Activated T-helper 1 cell treated with Interleukin-2 at 50 U/mL for 16 hours (primary cell): Measurements from ENCODE around the gene ADGRG7.

ENCODE experiments used
- DNase-seq: peaks from one replicate; pipeline ENCODE4 v3.0.0-alpha.2; 2020; ENCODE audit warnings: low read depth

The ADGRG7 gene

DNA sequence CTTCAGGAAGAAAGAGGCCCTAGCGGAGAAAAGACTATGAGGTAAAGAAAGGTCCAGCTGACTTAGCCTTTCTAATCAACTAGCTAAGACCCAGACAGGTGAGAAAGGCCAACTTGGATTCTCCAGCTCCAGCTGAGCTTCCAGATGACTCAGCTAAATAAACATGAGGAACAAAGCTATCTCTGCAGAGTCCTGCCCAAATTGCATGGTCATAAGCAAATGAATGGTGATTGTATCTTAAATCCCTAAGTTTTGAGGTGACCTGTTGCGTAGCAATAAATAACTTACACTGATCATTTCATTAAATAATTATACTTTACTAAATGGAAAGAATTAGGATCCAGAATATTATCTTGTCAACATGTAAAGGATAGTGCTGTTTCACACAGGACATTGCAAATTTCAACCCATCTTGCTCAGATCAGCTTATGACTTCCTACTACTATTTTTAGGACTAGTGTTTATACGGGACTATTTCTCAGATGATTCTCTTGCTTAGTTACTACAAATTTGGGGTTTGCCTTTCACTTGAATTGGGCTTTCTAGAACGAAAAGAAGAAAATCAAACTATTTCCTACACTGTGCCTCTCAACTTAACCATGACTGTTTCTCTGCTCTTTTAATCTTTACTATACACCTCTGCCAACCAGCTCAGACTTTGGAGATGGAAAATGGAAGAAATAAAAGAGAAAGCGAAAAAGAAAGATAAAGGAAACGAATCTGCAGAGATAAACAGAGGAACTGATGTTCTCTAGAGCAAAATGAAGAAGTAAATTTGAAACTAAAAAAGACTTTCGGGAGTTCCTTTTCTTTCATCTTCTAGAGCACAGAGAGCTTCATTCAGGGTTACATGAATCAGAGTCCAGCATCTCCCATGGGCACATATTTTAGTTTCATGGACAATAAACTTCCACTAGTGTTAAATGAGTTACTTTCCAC is 6.6 kb upstream of the ADGRG7 start:
- DNase-seq = no peak

DNA sequence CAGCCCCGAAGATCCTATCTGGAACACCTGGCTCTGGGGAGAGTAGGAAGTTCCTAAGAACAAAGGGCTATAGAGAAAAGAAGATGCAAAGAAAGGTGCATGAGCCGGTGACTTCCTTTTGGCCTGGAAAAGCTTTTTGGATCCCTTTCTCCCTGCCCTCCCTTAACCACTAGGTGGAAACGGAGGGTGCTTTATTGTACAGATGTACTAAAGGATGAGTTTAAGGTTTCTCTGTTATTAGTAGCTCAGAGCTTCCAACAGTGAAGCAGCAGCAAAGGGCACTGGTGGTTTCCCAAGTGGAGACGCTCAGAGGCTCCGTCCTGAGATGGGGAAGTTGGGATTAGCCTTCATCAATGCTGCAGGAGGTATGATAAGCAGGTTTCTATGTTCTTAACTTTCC is 5.9 kb upstream of the ADGRG7 start:
- DNase-seq = no peak

DNA sequence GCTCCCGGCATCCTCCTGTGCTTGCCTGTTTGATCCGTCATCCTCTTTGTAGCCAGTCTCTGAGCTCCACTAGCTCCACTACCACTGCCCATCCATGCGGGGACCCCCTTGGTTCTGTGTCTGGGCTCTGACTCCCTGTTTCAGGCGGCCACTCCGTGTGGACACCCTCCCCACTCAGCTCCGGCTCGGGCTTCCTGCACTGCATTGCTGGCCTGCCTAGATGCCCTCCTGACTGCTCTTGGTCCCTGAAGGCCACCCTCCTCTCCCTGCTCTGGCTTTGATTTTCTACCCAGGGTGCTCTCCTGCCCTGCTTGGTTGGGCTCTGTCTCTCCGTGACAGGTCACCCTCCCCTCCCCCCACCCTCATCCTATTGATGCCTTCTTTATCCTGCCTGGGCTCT is 4.0 kb upstream of the ADGRG7 start:
- DNase-seq = no peak

DNA sequence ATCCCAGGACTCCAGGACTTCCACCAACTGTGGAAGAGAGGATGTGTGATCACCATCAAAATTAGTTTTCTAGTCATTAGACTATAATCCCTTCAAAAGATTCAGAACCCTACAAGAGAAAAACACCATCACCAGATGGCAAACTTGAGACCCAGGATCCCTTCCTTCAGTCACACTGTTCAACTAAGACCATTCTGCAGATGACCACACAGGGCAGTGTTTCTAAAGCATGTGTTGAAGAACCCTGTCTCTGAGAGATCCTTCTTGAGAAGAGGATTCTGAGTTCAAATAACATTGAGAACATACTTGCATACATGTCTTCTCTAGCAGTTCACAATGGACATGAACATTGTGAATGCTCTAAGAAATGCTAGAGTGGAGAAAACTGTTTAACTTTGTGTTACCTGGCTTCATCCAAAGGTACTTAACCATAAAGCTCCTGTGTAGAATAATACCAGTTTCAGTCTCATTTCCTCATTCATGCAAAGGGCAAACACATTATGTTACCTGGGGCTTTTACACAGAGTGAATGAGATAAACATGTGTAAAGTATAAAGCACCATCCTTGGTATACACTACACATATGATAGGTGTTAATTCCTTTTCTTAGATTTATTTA is 2.4 kb upstream of the ADGRG7 start:
- no peak for DNase-seq

DNA sequence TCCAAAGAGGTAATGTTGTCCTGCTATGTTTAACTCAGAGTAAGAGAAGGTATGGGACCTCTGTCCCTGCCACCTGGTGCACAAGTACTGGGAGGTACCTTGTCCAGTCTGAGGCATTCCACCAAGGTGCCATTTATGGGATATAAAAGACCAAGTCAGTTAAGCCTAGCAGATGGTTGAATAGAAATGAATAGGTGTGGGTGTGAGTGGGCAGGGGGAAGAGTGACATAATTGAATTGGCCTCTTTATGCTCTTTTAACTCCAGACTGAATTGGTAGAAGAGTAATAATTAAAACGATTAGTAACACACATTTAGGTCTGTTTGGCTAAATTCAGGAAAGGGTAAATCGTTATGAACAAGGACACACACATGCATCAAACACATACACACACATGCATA is 562 bp downstream of the ADGRG7 start:
- no peak for DNase-seq

DNA sequence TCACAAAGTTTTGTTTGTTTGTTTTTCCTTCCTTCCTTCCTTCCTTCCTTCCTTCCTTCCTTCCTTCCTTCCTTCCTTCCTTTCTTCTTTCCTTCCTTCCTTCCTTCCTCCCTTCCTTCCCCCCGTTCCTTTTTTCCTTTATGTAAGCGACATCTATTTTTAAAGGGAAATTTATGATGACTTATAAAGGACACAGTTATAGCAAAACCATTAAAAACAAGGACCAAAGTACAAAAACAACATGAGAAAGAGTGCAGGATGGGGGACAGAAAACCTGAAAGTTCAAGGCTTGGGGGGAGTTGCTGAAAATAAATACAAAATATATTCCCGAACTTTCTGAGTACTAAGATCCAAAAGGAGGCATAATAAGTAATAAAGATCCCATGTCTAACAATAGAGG is 1.8 kb downstream of the ADGRG7 start:
- DNase-seq = no peak

DNA sequence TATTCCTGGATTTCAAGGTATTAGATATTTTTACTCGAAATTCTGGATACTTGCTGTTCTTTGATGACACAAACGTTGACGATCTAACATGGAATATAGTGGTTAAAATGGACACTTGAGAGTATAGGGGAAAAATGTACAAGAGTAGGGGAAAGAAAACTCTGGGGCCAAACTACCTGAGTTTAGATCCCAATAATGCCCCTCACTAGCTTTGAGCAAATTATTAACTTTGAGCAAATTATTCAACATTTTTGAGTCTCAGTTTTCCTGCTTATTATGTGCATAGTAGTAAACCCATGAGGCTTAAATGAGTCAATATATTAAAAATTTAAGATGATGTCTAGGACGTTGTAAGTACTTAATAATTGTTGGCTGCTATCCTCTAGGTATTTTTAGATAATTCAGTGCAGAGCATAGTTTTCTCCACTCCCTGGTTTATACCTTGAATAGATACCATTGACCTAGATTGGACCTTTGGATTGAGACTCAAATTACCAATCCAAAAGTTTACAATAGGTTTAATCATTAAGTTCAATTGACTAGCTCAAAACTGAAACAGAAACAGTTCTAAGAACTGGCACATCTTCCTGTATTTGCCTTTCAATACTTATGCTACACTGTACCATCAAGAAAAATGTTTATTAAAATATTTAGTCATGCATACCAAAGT is 4.5 kb downstream of the ADGRG7 start:
- DNase-seq = no peak

DNA sequence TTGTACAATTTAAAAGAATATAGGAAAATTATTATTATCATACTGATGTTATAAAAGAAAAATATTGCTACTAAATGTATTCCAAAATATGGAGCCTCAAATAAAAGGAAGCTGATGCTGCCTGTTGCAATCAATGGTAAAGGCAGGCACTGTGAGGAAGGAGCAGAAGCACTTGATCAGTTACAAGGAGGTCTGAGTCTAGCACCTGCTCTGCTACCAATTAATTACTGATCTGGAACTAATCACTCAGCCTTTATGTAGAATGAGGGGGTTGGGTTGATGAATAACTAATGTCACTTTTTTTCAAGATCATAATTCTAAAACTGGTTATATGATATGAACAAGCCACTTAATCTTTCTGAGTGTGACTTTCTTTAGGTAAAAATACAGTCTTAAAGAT is 5.5 kb downstream of the ADGRG7 start:
- DNase-seq = no peak

DNA sequence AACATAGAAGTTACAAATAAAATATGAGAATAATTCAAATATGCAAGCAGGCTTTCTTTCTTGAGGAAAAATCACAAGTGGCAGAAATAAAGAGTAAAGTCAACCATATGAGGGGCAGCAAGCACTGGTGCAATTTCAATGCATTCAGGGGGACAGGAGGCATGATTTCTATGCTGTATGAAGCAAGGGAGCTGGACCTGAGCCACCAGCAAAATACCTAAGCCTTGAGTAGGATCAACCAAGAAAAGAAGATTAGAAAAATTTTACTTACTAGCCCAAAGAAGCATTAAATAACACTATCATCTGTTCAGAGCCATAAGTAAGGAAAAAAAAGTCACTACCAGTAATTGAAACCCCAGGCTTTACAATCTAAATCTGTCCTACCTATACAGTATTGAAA is 6.3 kb downstream of the ADGRG7 start:
- no peak for DNase-seq

DNA sequence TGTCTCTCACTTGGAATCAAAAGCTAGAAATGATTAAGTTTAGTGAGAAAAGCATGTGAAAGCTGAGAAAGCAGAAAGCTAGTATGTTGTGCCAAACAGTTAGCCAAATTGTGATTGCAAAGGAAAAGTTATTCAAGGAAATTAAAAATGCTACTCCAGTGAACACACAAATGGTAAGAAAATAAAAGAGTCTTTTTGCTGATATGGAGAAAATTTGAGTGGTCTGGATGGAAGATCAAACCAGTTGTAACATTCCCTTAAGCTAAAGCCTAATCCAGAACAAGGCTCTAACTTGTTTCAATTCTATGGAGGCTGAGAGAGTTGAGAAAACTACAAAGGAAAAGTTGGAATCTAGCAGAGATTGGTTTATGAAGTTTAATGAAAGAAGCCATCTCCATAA is 11.8 kb downstream of the ADGRG7 start:
- no peak for DNase-seq

DNA sequence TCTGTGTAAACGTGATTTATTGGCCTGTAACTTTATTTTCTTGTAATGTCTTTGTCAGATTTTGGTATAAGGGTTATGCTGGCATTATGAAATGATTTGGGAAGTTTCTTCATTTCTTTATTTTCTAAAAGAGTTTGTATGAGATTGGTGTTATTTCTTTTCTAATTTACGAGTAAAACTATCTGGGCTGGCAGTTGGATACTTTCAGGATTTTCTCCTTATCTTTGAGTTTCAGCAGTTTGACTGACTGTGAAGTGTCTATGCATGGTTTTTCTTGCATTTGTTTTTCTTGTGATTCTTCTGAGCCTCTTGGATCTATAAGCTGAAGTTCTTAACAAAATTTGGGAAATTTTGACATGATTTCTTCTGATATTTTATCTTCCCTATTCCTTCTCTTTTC is 18.1 kb downstream of the ADGRG7 start:
- no peak for DNase-seq

DNA sequence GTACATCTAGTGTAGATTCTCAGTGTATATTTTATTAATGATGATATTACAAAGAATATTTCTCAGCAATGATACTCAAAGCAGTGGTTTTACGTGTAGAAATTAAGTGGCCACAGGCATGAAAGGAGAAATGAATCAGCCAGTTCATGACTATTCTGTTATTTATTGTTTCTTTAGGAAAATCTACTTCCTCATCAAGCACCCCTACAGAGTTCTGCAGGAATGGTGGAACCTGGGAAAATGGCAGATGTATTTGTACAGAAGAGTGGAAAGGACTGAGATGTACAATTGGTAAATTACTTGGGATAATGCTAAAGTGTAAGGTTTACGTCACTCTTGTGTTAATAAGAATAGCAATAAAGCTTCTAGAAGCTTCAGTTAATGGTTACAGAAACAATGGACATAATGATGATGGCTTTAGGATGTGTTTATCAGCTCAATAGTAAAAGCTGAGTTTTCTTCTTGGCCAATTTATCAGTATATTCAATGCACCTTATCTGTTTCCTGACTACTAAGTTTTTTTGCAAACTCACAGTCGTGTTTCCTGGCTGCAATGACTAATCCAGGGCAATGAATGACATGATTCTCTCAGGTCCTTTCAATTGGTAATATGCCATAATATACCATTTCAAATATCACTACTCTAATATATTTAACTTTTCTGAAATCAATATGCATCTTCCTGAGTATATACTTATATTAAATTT is 20.2 kb downstream of the ADGRG7 start:
- no peak for DNase-seq

DNA sequence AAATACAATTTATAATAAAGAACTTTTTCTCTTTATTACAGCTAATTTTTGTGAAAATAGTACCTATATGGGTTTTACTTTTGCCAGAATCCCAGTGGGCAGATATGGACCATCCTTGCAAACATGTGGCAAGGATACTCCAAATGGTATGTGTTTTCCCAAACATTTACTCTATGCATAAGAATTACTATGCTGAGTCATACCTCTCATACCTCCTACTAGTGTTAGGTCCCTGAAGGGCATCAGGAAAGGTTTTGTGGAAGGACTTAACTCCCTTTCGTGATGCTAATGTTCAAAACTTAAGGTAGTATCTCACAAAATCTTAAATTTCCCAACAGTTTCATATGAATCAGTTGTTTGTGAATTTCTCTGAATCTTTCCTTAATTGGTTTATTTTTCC is 21.3 kb downstream of the ADGRG7 start:
- no peak for DNase-seq

DNA sequence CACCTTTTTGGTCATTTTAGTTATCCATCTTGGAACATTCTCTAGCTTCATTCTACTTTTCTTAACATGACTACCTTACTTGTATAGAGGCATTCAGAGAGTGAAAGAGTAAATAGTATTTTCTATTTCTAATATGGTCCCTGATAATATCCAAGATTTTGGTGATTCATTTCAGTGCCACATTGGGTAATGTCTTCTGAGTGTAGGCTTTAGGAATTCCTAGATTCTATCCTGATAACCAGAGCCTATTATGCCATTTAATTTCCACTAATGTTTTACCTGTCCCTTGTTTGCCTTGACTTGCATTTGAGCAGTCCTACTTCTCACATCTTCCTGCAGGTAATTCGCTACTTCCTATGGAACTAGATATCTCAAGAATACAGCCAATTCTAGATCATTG is 21.8 kb downstream of the ADGRG7 start:
- no peak for DNase-seq

DNA sequence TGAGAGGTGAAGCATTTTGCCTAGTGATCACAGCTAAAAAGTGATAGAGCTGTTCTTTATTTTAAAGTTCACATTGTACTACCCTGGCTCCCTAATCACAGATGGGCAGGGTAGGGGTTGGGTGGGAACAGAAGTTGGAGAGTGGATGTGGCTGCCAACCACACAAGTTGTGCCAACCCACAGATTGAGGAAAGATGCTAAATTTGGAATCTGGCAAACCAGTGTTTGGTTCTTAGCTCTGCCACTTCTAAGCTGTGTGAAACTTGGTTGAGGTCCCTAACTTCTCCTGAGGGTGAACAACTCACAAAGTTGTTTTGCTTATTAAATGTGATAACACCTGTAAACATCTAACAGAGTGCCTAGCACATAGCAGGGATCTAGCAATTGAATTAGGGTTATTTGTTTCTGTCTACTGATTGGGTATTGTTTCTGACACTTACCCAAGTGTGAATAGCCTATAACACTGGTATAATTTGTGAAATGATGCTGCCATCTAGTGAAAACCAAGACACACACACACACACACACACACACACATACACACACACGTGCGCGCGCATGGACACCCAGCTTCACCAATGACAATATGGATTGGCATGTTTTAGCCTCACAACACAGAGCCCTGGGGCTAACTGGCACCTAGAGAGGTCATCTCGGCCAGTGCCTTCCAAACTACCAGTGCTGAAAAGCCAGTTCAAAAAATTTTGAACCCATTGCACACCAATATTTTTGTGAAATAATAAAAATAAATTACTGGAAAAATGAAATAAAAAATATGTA is 25.3 kb downstream of the ADGRG7 start:
- no peak for DNase-seq

DNA sequence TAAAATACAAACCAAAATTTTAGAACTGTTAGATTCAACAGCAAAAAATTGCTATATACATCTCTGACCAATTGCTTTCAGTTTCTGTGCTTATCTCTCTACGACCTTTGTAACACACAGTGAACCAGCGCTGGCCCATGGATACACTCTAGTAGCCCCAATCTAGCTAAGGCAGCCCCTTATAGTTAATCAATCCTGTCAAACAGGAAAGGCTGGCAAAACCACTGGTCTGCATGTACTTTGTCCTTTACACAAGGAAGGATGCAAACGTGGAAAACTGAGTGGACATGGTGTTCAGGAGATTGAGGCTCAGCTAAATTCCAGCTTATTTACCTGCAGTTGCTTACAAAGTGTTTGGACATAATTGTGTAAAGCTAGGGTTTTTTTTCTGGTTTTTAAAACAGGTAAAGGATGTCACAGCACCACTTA is 25.9 kb downstream of the ADGRG7 start:
- no peak for DNase-seq

DNA sequence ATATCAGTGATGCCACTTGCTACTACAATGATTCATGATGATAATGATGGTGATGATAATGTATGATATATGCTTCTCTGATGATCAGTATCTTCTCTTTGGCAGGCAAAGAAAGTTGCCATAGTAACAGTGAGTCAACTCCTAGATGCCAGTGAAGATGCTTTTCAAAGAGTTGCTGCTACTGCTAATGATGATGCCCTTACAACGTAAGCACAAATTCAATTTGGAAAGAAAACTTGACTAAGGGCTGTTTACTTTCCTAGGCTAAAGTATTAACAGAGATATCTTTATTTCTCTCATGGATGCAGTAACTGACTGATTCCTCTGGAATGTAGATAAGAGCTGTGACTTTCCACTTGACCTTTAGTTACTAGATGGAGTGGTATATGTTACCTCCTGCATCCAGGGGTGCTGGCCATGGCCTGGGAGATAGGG is 27.8 kb downstream of the ADGRG7 start:
- DNase-seq = no peak

DNA sequence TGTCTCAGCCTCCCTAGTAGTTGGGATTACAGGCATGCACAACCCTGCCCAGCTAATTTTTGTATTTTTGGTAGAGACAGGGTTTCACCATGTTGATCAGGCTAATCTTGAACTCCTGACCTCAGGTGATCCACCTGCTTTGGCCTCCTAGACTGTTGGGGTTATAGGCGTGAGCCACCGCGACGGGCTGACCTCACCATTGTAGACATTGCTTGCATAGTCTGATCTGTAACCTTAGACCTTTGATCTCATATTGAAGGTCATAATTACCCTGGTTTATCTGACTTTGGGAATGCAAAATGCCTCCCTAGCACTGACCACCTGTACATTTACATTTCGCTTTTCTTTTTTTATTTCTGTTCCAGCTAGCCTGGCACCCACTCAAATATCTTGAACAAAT is 31.2 kb downstream of the ADGRG7 start:
- no peak for DNase-seq

DNA sequence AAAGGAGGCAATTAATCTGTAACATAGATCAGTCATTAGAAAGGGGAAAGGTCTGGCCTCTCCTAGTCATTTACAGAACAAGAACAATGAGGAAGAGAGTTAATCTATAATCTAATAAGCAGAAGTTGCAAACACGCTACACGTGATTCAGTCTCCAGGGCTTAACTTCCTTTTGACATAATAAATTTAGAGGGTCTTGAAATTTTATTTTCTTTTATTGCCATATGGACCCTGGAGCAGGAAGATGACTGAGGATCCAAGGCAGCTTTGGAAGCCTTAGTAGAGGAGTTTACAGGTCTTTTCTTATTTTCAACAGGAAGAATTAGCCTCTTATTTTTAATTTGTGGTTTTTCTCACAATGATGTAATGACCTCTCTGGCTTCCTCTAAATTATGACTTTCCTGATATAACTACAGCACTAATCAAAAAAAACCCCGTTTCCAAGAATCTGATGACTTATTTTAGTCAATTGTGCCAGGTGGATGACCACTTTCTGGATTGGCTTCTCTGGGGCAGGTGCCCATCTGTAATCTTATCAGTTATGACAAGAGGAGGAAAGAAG is 32.2 kb downstream of the ADGRG7 start:
- DNase-seq = no peak

DNA sequence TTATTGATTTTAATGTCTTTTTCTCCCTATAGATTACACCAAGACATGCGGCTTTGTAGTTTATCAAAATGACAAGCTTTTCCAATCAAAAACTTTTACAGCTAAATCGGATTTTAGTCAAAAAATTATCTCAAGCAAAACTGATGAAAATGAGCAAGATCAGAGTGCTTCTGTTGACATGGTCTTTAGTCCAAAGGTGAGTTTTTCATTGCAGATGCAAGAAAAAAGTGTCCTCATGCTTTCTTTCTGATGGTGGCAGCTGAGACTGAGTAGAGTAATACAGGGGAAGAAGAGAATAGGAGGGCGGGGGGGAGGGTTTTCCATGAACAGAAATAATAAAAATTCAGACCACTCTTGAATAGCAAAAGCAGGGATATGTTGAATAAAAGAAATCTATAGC is 36.5 kb downstream of the ADGRG7 start:
- no peak for DNase-seq

DNA sequence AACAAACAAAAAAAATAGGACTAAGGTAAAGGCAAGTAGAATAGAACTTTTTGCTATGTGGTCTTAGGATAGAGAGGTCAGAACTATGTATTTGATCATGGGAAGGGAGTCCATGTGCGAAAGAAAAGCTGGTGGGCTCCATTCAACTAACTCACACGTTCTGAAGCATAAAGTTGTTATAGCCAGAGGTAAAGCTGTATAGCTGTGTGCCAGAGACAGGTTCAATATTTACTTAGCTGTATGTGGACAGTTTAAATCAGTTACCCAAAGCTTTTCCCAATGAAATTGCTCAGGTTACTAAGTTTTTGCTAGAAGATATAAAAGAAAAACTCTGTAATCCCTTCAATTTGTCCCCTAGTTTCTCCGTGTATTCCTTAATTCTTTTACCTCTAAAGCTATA is 37.8 kb downstream of the ADGRG7 start:
- no peak for DNase-seq
